Islet of Langerhans (tissue), 1 donor: ENCODE measurements around the gene STAM.

Source experiments
- FAIRE-seq: peaks from one replicate; lab custom pipeline; 2011; peaks lifted over from hg19 to GRCh38; lab: Jason Lieb, UNC

The STAM gene

DNA sequence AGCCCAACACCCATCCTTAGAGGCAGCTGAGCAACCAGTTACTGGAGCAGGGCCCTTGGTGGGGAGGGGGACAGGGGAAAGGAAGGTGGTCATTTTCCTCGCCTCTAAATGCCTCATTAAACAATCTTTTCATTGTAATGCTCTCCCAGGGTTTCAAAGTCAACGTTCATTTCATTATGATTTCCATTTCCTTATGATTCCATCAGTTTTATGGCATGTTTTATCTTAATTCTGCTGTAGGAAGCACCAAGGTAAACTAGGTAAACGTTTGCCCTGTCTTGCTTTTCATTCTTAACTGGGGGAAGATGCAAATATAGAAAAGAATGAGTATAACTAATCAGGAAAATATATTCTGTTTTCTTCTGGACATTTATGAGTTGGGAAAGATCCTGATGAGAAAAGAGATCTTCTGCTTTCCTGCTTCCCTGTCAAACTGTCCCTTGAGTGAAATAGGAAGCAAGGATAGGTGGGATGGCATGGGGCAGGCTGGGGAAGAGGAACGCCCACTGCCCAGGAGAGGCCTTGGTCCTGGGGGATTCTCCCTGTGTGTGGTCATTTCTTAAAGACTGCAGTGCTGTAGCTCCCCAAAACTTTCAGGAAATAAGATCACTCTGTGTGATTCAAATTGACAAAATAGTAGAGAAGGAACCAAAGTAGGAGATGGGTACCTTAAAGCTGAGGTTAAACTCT, 87.5 kb downstream of the STAM start:
- no peak for FAIRE-seq

- no peak for FAIRE-seq
Observed at GRCh38 chr10:17733620-17734019, 89.7 kb downstream of the STAM start.

DNA sequence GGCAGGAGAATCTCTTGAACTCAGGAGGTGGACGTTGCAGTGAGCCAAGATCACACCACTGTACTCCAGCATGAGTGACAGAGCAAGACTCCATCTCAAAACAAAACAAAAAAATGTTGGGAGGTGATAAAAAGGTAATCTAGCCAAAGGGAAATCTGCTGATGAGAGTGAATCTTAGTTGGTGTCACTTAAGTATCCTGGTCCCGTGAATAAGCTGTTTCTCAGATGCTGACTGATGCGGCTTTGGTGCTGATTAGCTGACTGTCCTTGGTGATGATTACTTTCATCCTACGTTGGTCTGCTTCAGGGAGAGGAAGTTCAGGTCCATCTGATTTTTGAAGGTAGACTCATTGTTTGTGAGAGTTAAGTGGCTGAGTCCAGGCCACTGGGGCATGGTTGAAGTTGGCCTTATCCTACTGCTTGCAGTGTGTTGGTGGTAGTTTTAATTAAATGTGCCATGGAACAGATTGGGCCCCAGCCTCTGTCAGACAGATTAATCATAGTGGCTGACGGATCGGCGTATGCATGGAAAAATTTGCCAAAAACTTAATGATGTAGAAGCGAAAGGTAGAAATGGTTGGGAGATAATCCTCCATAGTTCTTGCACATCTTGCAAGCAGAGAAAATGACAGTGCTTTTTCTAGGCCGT, 90.6 kb downstream of the STAM start:
- no peak for FAIRE-seq

- no peak for FAIRE-seq
Observed at GRCh38 chr10:17735166-17735941, 91.4 kb downstream of the STAM start.

DNA sequence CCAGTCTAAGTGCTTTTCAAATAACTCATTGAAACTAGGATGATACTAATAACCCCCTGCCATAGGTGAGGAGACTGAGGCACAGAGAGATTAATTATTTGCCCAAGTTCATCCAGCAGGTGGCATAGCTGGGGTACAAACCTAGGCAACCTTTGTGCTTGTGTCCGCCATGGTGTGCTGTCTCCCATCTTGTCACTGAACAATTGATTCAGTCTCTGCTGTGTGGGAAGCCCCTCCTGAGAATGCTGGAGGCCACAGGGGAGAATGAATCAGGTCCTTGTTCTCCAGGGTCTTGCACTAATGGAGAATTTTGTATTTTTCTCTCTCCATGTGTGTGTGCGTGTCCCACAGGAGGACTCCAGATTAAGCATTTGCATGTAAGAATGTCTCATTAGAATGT, 92.3 kb downstream of the STAM start:
- no peak for FAIRE-seq

DNA sequence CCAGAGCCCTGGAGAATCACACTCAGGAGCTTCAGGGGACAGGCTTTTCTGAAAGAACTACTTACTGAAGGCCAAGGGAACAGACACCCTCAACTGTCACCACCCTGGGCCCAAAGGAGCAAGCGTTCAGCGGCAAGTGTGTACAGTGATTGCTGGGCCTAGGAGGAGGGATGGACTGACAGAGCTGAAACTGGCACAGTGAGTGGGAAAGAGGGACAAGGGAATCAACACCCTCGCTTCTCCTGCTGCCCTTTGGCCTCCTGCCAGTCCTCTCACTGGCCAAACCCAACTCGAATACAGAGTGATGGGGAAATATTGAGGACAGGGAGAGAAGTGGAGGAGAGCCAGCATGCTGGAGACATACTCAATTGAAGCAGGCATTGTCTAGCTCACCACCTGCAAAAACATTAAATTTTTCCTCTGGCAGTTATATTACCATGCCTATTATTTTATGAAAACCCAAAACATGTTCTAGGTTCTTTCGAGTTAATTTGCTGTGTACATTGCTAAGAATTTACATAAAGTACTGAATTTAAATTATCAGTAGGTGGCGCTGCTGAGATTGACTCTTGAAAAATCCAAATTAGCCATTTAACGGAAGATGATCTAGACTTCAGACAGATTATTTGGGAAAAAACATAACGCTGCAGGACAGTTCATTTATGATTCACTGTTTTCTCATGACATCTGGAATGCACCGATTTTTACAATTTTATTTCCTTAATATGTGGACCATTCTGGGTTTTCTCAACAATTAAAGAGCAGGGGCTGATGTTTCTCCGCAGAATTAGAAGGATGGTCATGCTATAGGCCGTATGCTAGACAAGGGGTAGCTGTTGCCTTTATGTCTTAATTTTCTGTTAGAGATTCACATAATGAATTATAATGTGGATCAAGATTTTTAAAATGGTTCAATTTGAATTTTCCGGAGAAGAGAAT, 93.3 kb downstream of the STAM start:
- peak; percentile 96 for FAIRE-seq

GRCh38 chr10:17740668-17741067, 96.7 kb downstream of the STAM start:
- FAIRE-seq = no peak

DNA sequence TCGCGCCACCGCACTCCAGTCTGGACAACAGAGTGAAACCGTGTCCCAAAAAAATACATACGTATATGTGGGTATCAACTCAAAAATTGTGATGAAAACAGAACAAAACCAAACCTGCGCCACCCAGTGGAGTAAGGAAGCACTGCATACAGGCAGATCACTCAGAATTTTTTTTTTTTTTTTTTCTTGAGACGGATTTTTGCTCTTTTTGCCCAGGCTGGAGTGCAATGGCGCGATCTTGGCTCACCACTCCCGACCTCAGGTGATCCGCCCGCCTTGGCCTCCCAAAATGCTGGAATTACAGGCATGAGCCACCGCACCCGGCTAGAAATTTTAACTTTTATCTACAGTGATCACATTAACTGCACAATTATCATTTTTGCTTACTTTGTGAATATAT, 99.0 kb downstream of the STAM start:
- peak; percentile 81 for FAIRE-seq

DNA sequence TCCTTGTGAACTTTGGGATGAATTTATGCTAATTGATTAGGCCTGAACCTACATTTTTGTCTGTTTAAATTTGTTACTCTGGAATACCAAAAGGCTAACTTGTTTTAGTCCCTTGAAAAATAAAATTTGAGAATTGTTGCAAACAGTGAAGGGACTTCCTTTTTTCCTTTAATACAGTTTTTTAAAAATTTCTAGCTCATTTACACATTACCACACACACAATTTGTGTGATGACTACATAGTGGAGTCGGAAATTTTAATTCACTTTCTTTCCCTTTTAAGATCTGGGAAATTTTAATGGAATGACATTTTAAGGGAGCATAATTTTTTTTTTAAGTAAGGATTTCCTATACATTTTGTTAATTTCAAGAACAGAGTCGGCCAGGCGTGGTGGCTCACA, 99.5 kb downstream of the STAM start:
- FAIRE-seq = no peak

DNA sequence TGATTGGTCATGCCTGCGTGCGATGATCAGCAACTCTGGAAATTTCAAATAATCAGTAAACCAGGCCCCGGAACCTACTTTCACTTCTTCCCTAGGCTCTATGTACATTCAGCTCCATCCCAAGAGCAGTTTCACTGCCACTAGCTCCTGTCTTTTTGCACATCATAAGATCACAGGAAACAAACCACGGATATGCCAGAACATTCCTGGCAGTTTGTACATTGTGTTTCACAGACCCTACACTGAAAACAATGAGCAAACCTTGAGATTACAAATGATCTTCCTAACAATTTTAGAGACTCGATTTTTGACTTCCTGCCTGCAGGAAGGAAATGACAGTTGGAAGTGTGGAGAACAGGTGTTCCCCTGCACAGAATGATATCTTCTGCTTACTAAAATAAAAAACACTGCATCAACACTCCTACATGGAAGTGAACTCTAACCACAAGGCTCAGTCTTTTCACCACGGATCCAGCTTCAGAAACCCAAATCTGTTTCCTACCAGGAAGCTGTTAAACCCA, 100.5 kb downstream of the STAM start:
- FAIRE-seq = no peak

GRCh38 chr10:17747883-17748550, 104.1 kb downstream of the STAM start:
- FAIRE-seq = no peak

DNA sequence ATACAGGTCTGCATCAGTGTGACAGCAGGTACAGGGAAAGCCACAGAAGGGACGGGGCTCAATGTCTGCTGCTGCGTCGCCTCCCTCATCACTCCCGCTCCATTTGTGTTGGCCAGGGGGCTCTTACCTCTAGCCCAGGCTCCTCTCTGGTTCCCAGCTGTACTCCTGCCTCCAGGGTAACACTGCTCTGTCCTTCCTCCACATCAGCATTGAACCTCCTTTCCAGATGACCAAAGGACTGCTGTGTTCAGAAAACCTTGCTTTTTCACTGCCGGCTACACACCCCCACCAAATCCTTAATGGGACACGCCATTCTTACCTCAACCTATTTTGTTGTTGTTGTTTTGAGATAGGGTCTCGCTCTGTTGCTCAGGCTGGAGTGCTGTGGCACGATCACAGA, 105.9 kb downstream of the STAM start:
- FAIRE-seq = no peak

GRCh38 chr10:17751781-17752445, 108.0 kb downstream of the STAM start, which contains the start of gene TMEM236:
TSS of gene TMEM236 (plus strand) at chr10:17752201. CDS start at chr10:17752296, 95 bp downstream.
- peak; percentile 95 for FAIRE-seq

DNA sequence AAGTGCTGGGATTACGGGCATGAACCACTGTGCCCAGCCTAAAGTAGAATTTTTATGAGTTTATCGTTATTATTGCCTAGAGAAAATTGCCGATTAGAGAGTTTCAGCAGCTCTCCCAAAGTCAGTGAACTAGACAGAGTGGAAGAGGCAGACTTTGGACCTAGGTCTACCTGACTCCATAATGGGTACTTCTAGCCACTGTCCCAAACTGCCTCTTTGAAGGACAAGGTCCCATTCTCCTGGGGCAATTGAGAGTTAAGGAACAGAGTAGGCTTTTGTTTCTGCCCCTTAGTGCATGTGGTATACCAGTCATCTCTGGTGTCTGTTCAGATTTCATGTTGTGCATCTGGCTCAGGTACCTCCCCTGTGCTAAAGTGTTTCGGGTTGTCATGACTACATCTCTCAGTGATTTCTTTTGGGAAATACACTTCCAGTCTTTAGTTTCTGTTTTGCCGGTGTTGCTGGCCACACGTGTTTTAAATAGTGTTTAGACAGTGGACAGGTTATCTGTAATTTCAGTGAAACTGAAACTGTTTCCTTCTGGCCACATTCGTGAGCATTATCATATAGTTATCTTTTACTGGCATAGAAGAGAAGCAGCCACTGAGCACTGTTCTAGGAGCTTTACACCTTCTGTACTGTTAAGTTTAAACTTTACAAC, 112.7 kb downstream of the STAM start:
- peak; percentile 94 for FAIRE-seq

DNA sequence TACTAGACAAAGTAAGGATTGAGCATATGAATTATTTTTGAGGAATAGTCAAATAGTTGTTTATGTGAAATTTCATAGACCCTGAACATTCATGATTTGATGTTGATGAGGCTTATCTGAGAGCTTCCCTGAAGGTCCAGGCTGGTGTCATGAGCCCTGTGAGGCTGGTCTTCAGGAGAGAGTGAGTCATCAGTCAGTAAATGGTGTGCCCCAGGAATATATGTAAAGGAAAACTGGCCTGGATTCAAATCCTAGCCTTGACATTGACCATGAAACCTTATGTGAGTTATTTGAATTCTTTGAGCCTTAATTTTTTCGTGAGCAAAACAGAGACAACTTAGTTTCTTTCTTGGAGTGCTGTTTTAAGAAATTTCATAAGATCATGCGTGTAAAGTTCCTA, 114.2 kb downstream of the STAM start:
- no peak for FAIRE-seq

GRCh38 chr10:17758896-17759295, 114.9 kb downstream of the STAM start:
- no peak for FAIRE-seq

GRCh38 chr10:17764142-17764541, 120.2 kb downstream of the STAM start:
- FAIRE-seq = no peak

DNA sequence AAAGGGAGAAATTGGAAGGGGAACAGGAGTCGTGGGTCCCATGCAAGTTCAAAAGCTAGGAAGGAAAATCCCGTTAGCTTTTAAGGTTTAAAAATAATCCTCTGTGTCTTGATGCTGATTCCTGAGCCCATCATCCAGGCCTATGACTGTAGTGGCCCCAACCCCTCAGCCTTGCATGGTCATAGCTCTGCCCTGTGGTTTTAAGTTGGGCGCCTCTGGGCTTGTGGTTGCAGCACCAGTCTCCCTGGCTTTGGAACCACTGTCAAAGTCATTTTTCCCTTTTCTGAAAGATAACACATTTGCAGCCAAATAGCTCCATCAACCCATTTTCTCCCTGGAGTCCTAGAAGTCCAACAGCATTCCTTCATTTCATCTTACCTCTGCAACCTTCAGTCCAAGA, 121.7 kb downstream of the STAM start:
- FAIRE-seq = no peak
